IPS DF 4.7 (cell line): ENCODE results near the gene PDE7B.
A peak's percentile ranks its signal among the peaks of the same experiment; 100 is the strongest.

Source experiments
- DNase-seq: peaks from one replicate; pipeline ENCODE4 v3.0.0-alpha.2; 2013; ENCODE audit warnings: low spot score; ENCODE audit errors: extremely low read depth

PDE7B gene

GRCh38 chr6:135851442-135852271 lies at the start of gene PDE7B:
TSS of gene PDE7B (plus strand) at chr6:135851701.
- no peak for DNase-seq

- DNase-seq: no peak
Measured at GRCh38 chr6:135801755-135802465, 49.6 kb upstream of the PDE7B start.

GRCh38 chr6:135810486-135810885 lies 41.0 kb upstream of the PDE7B start:
- no peak for DNase-seq

GRCh38 chr6:135811170-135811569 lies 40.3 kb upstream of the PDE7B start:
- DNase-seq: no peak

GRCh38 chr6:135811644-135812526 lies 39.6 kb upstream of the PDE7B start:
- DNase-seq: no peak

- DNase-seq: no peak
Measured at GRCh38 chr6:135813401-135813800, 38.1 kb upstream of the PDE7B start.

- DNase-seq: no peak
Measured at GRCh38 chr6:135814043-135814442, 37.5 kb upstream of the PDE7B start.

GRCh38 chr6:135815216-135815615 lies 36.3 kb upstream of the PDE7B start:
- peak; percentile 22 for DNase-seq

GRCh38 chr6:135817035-135817434 lies 34.5 kb upstream of the PDE7B start:
- no peak for DNase-seq

- no peak for DNase-seq
Measured at GRCh38 chr6:135819665-135820064, 31.8 kb upstream of the PDE7B start.

GRCh38 chr6:135820340-135820739 lies 31.2 kb upstream of the PDE7B start:
- no peak for DNase-seq

- DNase-seq: no peak
Measured at GRCh38 chr6:135823851-135824250, 27.6 kb upstream of the PDE7B start.

GRCh38 chr6:135826236-135826804 lies 25.2 kb upstream of the PDE7B start:
- no peak for DNase-seq

- DNase-seq: no peak
Measured at GRCh38 chr6:135828021-135828420, 23.5 kb upstream of the PDE7B start.

GRCh38 chr6:135830452-135830881 lies 21.0 kb upstream of the PDE7B start:
- no peak for DNase-seq

- DNase-seq: no peak
Measured at GRCh38 chr6:135831016-135831415, 20.5 kb upstream of the PDE7B start.

- no peak for DNase-seq
Measured at GRCh38 chr6:135832166-135832565, 19.3 kb upstream of the PDE7B start.

- no peak for DNase-seq
Measured at GRCh38 chr6:135833771-135834170, 17.7 kb upstream of the PDE7B start.

GRCh38 chr6:135837735-135838449 lies 13.6 kb upstream of the PDE7B start:
- no peak for DNase-seq

- DNase-seq: no peak
Measured at GRCh38 chr6:135839121-135839520, 12.4 kb upstream of the PDE7B start.
